ENCODE results near the gene UBE2E2. TPM values are rescaled to one million over a fixed set of nuclear protein-coding genes. Genes with fewer than 3 reads are reported as not detected.
A peak's percentile ranks its signal among the peaks of the same experiment; 100 is the strongest.

UBE2E2 gene
- total and polyA plus RNA-seq, 2 donors (not counting 1 experiment from before 2014, with no cell fraction given) = 16.0 to 45.0 TPM

- no peak overlapping the region for H3K9ac ChIP-seq (ENCODE audit: low read length)
- H3K79me2 ChIP-seq (ENCODE audit: control insufficient read depth, insufficient read depth, low read length) = no peaks in the 10 kb centered on the region
- Mint-ChIP-seq H3K4me1 (peaks cover 20% of the 10 kb centered on the region), H3K4me3 (peak overlapping the region; percentile 14), H3K27ac (no peak overlapping the region), H3K9me3 (ENCODE audit: insufficient read depth) (no peaks in the 10 kb centered on the region), H3K27me3 (no peaks in the 10 kb centered on the region)
- 57% methylated on average over 1 of the region's 8 CpGs for WGBS (ENCODE audit: insufficient coverage)
- intact Hi-C loops (cut with micrococcal nuclease) = no loop called here
- ChIA-PET CTCF (no interaction called here), POLR2A (no interaction called here)
- ATAC-seq (ENCODE audit: low read depth) = no peak
- no peaks in the 10 kb centered on the region for H4K20me1 ChIP-seq (ENCODE audit: control insufficient read depth, insufficient read depth, low read length, poor library complexity, severe bottlenecking)
- DNase-seq = no peak
- no peak overlapping the region for H3K27ac ChIP-seq (ENCODE audit: low read length in 2 of 2)
- peaks cover 0 to 4% (median 0%) of the 10 kb centered on the region in 3 donors for H3K9me3 ChIP-seq (ENCODE audit: control extremely low read depth in 1 of 3, control insufficient read depth in 2 of 3, insufficient read depth in 1 of 3, low read length in 2 of 3)
- H3K4me1 ChIP-seq (ENCODE audit: control insufficient read depth in 2 of 2, insufficient read depth in 2 of 2, low read length in 2 of 2) = peaks cover 4 to 14% of the 10 kb centered on the region in 2 donors
- no peak for TF ChIP-seq EZH2 (IDR thresholded peaks at IDR 0.05; ENCODE audit: borderline replicate concordance, insufficient read depth, low read depth, low read length, poor library complexity, severe bottlenecking)
- TF ChIP-seq, protein P1, sequence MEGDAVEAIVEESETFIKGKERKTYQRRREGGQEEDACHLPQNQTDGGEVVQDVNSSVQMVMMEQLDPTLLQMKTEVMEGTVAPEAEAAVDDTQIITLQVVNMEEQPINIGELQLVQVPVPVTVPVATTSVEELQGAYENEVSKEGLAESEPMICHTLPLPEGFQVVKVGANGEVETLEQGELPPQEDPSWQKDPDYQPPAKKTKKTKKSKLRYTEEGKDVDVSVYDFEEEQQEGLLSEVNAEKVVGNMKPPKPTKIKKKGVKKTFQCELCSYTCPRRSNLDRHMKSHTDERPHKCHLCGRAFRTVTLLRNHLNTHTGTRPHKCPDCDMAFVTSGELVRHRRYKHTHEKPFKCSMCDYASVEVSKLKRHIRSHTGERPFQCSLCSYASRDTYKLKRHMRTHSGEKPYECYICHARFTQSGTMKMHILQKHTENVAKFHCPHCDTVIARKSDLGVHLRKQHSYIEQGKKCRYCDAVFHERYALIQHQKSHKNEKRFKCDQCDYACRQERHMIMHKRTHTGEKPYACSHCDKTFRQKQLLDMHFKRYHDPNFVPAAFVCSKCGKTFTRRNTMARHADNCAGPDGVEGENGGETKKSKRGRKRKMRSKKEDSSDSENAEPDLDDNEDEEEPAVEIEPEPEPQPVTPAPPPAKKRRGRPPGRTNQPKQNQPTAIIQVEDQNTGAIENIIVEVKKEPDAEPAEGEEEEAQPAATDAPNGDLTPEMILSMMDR (IDR thresholded peaks at IDR 0.05) = no peak
- H3K4me2 ChIP-seq (replicated peaks; ENCODE audit: low read depth, low read length, poor library complexity, severe bottlenecking) = no peak overlapping the region
- no peak overlapping the region for H3K4me3 ChIP-seq (ENCODE audit: control extremely low read depth in 1 of 5, extremely low read depth in 1 of 5, insufficient read depth in 1 of 5, low read depth in 2 of 5, low read length in 4 of 5)
- no peaks in the 10 kb centered on the region for H3K27me3 ChIP-seq (replicated peaks in 1 of 4; ENCODE audit: control extremely low read depth in 1 of 4, control insufficient read depth in 3 of 4, insufficient read depth in 4 of 4, low read length in 3 of 4)
- no peak overlapping the region for H2AFZ ChIP-seq (ENCODE audit: insufficient read depth, low read depth, low read length, poor library complexity, severe bottlenecking)
- peaks cover 0 to 4% of the 10 kb centered on the region in 2 experiments for H3K36me3 ChIP-seq (replicated peaks in 1 of 2; ENCODE audit: control extremely low read depth in 1 of 2, control insufficient read depth in 1 of 2, extremely low read depth in 1 of 2, insufficient read depth in 2 of 2, low read length in 1 of 2)
Observed at GRCh38 chr3:23590424-23591273, 387.5 kb downstream of the UBE2E2 start.

DNA sequence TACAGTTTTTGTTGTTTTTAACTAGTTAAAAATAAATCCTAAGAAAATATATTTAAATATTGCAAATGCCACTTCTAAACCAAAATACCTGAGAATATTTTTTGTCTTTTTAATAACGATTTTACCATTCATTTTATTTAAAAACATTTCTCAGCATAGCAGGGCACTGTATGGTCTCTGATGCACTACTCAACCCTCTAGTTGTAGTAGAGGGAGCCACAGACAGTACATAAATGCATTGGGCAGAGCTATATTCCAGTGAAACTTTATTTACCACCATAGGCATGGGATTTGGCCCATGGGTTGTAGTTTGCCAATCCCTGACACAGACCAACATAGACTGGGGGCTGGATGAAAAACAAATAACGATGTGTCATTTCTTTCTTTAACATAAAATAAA lies 388.2 kb downstream of the UBE2E2 start:
- intact Hi-C loops (cut with micrococcal nuclease) = no loop called here
- Histone ChIP-seq H3K4me3 (ENCODE audit: control extremely low read depth in 1 of 5, extremely low read depth in 1 of 5, insufficient read depth in 1 of 5, low read depth in 2 of 5, low read length in 4 of 5) (no peak overlapping the region), H3K27ac (ENCODE audit: low read length in 2 of 2) (no peak overlapping the region), H3K4me1 (ENCODE audit: control insufficient read depth in 2 of 2, insufficient read depth in 2 of 2, low read length in 2 of 2) (peaks cover 4 to 14% of the 10 kb centered on the region in 2 donors), H3K27me3 (replicated peaks in 1 of 4; ENCODE audit: control extremely low read depth in 1 of 4, control insufficient read depth in 3 of 4, insufficient read depth in 4 of 4, low read length in 3 of 4) (no peaks in the 10 kb centered on the region), H3K36me3 (replicated peaks in 1 of 2; ENCODE audit: control extremely low read depth in 1 of 2, control insufficient read depth in 1 of 2, extremely low read depth in 1 of 2, insufficient read depth in 2 of 2, low read length in 1 of 2) (peaks cover 0 to 6% of the 10 kb centered on the region in 2 experiments), H3K9ac (ENCODE audit: low read length) (no peak overlapping the region), H3K4me2 (replicated peaks; ENCODE audit: low read depth, low read length, poor library complexity, severe bottlenecking) (no peak overlapping the region), H4K20me1 (ENCODE audit: control insufficient read depth, insufficient read depth, low read length, poor library complexity, severe bottlenecking) (no peaks in the 10 kb centered on the region), H2AFZ (ENCODE audit: insufficient read depth, low read depth, low read length, poor library complexity, severe bottlenecking) (no peak overlapping the region), H3K79me2 (ENCODE audit: control insufficient read depth, insufficient read depth, low read length) (no peaks in the 10 kb centered on the region), H3K9me3 (ENCODE audit: control extremely low read depth in 1 of 3, control insufficient read depth in 2 of 3, insufficient read depth in 1 of 3, low read length in 2 of 3) (peaks cover 0 to 5% (median 0%) of the 10 kb centered on the region in 3 donors)
- no peaks in the 10 kb centered on the region for H3K9me3 Mint-ChIP-seq (ENCODE audit: insufficient read depth)
- ATAC-seq (ENCODE audit: low read depth) (no peak), DNase-seq (no peak)
- no peak overlapping the region for H3K4me3 Mint-ChIP-seq
- no CpG with 5 or more reads among the region's 2 CpGs for WGBS (ENCODE audit: insufficient coverage)
- ChIA-PET POLR2A (no interaction called here), CTCF (no interaction called here)
- no peaks in the 10 kb centered on the region for H3K27me3 Mint-ChIP-seq
- peaks cover 20% of the 10 kb centered on the region for H3K4me1 Mint-ChIP-seq
- no peak overlapping the region for H3K27ac Mint-ChIP-seq
- TF ChIP-seq, protein P1 (IDR thresholded peaks at IDR 0.05) = no peak

All from B cell (primary cell).